ENCODE data around the gene OSTF1.

- no peak for TF ChIP-seq CTCF (conservative IDR thresholded peaks at IDR 0.05 in 1 of 2, IDR thresholded peaks at IDR 0.05 in 1 of 2; ENCODE audit: extremely low read depth in 1 of 2, insufficient read depth in 1 of 2, low read depth in 1 of 2, low read length in 2 of 2)
- TF ChIP-seq EZH2 (IDR thresholded peaks at IDR 0.05; ENCODE audit: borderline replicate concordance, low read length): no peak
Observed at GRCh38 chr9:75163764-75164163, 75.5 kb downstream of the OSTF1 start.

Measured in mammary epithelial cell (primary cell).